Activated T-helper 17 cell treated with anti-CD3 and anti-CD28 coated beads, Interleukin-2, amount 50 U/mL, for 72 hours (primary cell): ENCODE results near the gene ARHGAP28. TPM values are rescaled to one million over a fixed set of nuclear protein-coding genes. Genes with fewer than 3 reads are reported as not detected.

Experiments
- ATAC-seq: fragments of 150-1000 bp; cut with Tn5 transposase; replicated peaks from 2 replicates; pipeline ENCODE4 v1.10.0; 2021; ENCODE audit warnings: mild to moderate bottlenecking, moderate library complexity
- H3K27ac Mint-ChIP-seq: one replicate; pipeline ENCODE4 v1.8.0; 2022; ENCODE audit warnings: mixed read lengths
- H3K27me3 Mint-ChIP-seq: one replicate; pipeline ENCODE4 v1.8.0; 2022; ENCODE audit warnings: mixed read lengths
- H3K36me3 Mint-ChIP-seq: one replicate; pipeline ENCODE4 v1.8.0; 2022; ENCODE audit warnings: low read depth, mild to moderate bottlenecking, mixed read lengths
- H3K4me1 Mint-ChIP-seq: one replicate; pipeline ENCODE4 v1.8.0; 2022; ENCODE audit warnings: mixed read lengths
- H3K4me3 Mint-ChIP-seq: one replicate; pipeline ENCODE4 v1.8.0; 2022; ENCODE audit warnings: mild to moderate bottlenecking, mixed read lengths
- H3K9me3 Mint-ChIP-seq: one replicate; pipeline ENCODE4 v1.8.0; 2022; ENCODE audit warnings: mixed read lengths
- total RNA-seq, 2 donors: library from RNA; stranded (reverse); gene quantifications; one replicate each; pipeline ENCODE4 v1.2.3, GENCODE V29; 2022

Gene ARHGAP28
- total RNA-seq, 2 donors from 2014 or later: not detected

GRCh38 chr18:6871566-6871965, 142.1 kb downstream of the ARHGAP28 start:
- Mint-ChIP-seq H3K9me3 (no peaks in the 10 kb centered on the region), H3K4me3 (no peak overlapping the region), H3K27me3 (peaks cover 4% of the 10 kb centered on the region), H3K4me1 (no peaks in the 10 kb centered on the region), H3K36me3 (no peaks in the 10 kb centered on the region), H3K27ac (no peak overlapping the region)
- ATAC-seq: no peak

- H3K27me3 Mint-ChIP-seq: peaks cover 4% of the 10 kb centered on the region
- ATAC-seq: no peak
- no peaks in the 10 kb centered on the region for H3K36me3 Mint-ChIP-seq
- H3K4me3 Mint-ChIP-seq: no peak overlapping the region
- no peak overlapping the region for H3K27ac Mint-ChIP-seq
- no peaks in the 10 kb centered on the region for H3K9me3 Mint-ChIP-seq
- no peaks in the 10 kb centered on the region for H3K4me1 Mint-ChIP-seq
Measured at GRCh38 chr18:6873040-6873751, 143.7 kb downstream of the ARHGAP28 start.

- H3K4me3 Mint-ChIP-seq: no peak overlapping the region
- H3K36me3 Mint-ChIP-seq: no peaks in the 10 kb centered on the region
- no peak overlapping the region for H3K27ac Mint-ChIP-seq
- no peak for ATAC-seq
- no peaks in the 10 kb centered on the region for H3K9me3 Mint-ChIP-seq
- H3K4me1 Mint-ChIP-seq: no peaks in the 10 kb centered on the region
- peaks cover 4% of the 10 kb centered on the region for H3K27me3 Mint-ChIP-seq
Measured at GRCh38 chr18:6874315-6874714, 144.8 kb downstream of the ARHGAP28 start.

- H3K27me3 Mint-ChIP-seq: peaks cover 4% of the 10 kb centered on the region
- H3K9me3 Mint-ChIP-seq: no peaks in the 10 kb centered on the region
Measured at GRCh38 chr18:6875749-6876148, 146.2 kb downstream of the ARHGAP28 start.

GRCh38 chr18:6876641-6877041, 147.1 kb downstream of the ARHGAP28 start:
- no peak overlapping the region for H3K27ac Mint-ChIP-seq
- no peaks in the 10 kb centered on the region for H3K9me3 Mint-ChIP-seq
- ATAC-seq: no peak
- peaks cover 4% of the 10 kb centered on the region for H3K27me3 Mint-ChIP-seq
- no peaks in the 10 kb centered on the region for H3K36me3 Mint-ChIP-seq
- no peak overlapping the region for H3K4me3 Mint-ChIP-seq
- H3K4me1 Mint-ChIP-seq: no peaks in the 10 kb centered on the region

More at GRCh38 chr18:6875749-6876148, 146.2 kb downstream of the ARHGAP28 start:
- no peak for ATAC-seq
- no peak overlapping the region for H3K27ac Mint-ChIP-seq
- no peaks in the 10 kb centered on the region for H3K36me3 Mint-ChIP-seq
- no peak overlapping the region for H3K4me3 Mint-ChIP-seq
- no peaks in the 10 kb centered on the region for H3K4me1 Mint-ChIP-seq

DNA sequence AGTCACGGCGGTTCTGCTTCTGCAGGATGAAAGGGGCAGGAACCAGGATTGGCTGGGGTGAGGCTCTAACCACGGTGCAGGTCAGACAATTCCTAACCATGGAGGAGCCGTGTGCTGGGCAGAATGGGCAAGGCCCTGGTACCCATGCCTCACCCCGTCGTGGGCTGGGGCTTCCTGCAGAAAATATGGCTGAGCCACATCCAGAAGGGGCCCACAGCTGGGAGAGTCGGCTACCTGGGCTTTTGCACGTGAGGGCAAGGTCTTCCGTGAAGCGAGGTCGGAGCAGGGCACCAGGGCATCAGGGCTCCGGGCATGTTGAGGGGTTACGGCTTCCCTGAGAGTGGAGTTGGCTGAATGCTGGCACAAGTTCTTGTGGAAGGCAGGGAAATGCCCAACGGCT, 147.8 kb downstream of the ARHGAP28 start:
- Mint-ChIP-seq H3K9me3 (no peaks in the 10 kb centered on the region), H3K27ac (no peak overlapping the region), H3K4me3 (no peak overlapping the region), H3K36me3 (no peaks in the 10 kb centered on the region), H3K27me3 (peaks cover 4% of the 10 kb centered on the region), H3K4me1 (no peaks in the 10 kb centered on the region)
- no peak for ATAC-seq

DNA sequence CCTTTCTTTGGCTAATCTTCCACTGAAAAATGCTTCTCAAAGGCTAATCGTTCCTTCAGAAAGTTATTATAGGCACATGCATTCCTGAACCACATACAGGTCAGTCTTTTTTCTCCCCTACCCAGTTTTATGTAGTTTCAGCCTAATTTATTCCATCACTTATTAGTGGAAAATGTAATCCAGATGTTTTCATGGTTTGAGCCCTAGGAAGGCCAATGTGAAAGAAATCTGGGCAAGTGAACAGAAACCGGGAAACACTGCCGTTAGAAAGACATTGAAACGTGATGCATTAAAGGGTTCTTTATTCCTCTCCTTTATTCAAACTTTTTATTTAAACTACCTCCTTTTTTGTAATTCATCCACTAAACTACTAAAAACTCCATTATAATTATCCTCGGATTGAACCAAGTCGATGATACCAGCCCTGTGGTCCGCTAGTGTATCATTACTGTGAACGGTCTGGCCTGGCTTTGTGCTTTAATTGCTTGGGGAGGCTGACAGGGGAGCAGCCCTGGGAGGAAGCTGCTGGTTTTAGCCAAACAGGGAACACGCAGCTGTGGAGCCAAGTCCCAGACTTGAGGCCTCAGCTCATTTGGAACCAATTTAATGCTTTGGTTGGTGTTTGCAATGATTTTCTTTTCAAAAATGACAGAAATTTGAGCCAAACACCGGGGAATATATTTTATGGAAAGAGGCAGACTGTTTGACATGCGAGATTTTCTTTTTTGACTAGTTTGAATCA, 149.2 kb downstream of the ARHGAP28 start:
- no peaks in the 10 kb centered on the region for H3K36me3 Mint-ChIP-seq
- no peaks in the 10 kb centered on the region for H3K4me1 Mint-ChIP-seq
- ATAC-seq: no peak
- no peak overlapping the region for H3K4me3 Mint-ChIP-seq
- H3K27me3 Mint-ChIP-seq: no peaks in the 10 kb centered on the region
- H3K9me3 Mint-ChIP-seq: no peaks in the 10 kb centered on the region
- no peak overlapping the region for H3K27ac Mint-ChIP-seq

DNA sequence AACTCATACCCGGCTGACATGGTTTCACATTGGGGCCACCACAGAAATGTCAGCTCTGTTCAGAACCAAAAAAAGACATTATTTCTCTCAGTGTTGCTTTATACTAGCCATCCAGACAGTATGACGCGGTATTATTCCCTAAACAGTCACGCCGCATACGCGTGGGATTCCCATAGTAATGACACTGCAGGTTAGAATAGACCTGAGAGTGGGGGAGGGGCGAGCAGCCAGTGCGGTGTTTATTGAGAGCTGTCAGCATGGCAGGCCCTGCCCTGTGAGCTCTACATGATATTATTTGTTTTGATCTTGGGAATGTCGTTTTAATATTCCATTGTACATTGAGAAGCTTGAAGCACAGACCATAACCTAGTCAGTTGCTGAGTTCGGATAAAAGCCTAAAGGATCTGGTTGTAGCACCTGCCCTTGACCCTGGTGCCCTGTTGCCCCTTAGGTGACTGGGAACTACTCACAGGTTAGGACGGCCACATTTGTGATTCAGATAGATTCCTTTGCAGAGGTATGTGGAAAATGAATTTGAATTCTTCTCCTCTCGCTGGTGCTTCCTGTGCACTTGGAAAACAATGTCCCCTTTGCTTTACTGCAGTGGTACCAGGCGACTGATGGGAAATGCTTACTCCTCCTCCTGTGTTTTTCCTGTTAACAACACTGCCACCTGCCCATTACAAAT, 150.1 kb downstream of the ARHGAP28 start:
- H3K4me1 Mint-ChIP-seq: no peaks in the 10 kb centered on the region
- no peak overlapping the region for H3K27ac Mint-ChIP-seq
- no peaks in the 10 kb centered on the region for H3K9me3 Mint-ChIP-seq
- no peaks in the 10 kb centered on the region for H3K27me3 Mint-ChIP-seq
- no peaks in the 10 kb centered on the region for H3K36me3 Mint-ChIP-seq
- ATAC-seq: no peak
- H3K4me3 Mint-ChIP-seq: no peak overlapping the region

DNA sequence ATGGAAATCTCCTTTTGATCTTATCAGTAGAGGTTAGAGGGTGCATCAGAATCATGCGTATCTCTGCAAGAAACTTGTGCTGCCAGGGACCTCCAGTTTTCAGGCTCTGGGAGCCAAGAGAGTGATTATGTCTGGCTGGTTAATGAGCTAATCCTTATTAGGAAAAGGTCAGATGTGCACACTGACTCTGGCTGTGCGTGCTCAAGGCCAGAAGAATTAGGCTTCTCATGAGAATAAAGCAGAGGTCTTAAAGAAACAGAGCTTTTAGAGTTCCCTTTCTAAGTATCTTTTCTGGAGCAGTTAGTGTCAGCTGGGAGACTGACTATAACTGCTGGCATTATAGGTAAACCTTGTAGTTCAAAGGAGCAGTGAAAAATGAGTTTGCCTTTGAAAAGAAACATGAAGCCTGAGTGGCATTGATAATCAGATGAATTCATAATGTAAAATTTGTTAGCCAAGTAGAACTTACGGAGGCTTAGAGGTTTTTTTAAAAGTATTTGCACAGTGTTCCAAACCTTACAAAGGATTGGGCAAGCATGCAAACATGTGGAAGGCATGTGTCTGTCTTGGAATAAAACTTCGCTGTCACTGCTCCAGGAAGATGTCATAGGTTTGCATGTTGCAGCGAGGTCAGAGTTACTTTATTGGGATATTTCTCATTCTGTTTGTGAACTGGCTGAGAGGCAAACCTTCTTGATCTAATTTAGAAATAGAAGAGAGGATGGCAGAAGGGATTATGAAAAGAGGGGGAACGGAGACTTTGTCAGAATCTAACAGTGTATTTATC, 151.7 kb downstream of the ARHGAP28 start:
- Mint-ChIP-seq H3K27ac (no peak overlapping the region), H3K36me3 (no peaks in the 10 kb centered on the region), H3K4me3 (no peak overlapping the region), H3K4me1 (no peaks in the 10 kb centered on the region), H3K9me3 (no peaks in the 10 kb centered on the region), H3K27me3 (no peaks in the 10 kb centered on the region)
- no peak for ATAC-seq

- ATAC-seq: no peak
- no peaks in the 10 kb centered on the region for H3K9me3 Mint-ChIP-seq
- H3K27me3 Mint-ChIP-seq: no peaks in the 10 kb centered on the region
- no peaks in the 10 kb centered on the region for H3K4me1 Mint-ChIP-seq
- no peak overlapping the region for H3K27ac Mint-ChIP-seq
- H3K36me3 Mint-ChIP-seq: no peaks in the 10 kb centered on the region
- H3K4me3 Mint-ChIP-seq: no peak overlapping the region
Measured at GRCh38 chr18:6882401-6882800, 152.9 kb downstream of the ARHGAP28 start.

- no peak for ATAC-seq
- no peaks in the 10 kb centered on the region for H3K4me1 Mint-ChIP-seq
- H3K36me3 Mint-ChIP-seq: no peaks in the 10 kb centered on the region
- no peak overlapping the region for H3K27ac Mint-ChIP-seq
- no peaks in the 10 kb centered on the region for H3K9me3 Mint-ChIP-seq
- no peak overlapping the region for H3K4me3 Mint-ChIP-seq
- H3K27me3 Mint-ChIP-seq: no peaks in the 10 kb centered on the region
Measured at GRCh38 chr18:6885006-6885481, 155.5 kb downstream of the ARHGAP28 start.

GRCh38 chr18:6885992-6886796, 156.7 kb downstream of the ARHGAP28 start:
- Mint-ChIP-seq H3K4me3 (no peak overlapping the region), H3K4me1 (no peaks in the 10 kb centered on the region), H3K27me3 (no peaks in the 10 kb centered on the region), H3K9me3 (no peaks in the 10 kb centered on the region), H3K27ac (no peak overlapping the region), H3K36me3 (no peaks in the 10 kb centered on the region)
- ATAC-seq: no peak

- Mint-ChIP-seq H3K27me3 (no peaks in the 10 kb centered on the region), H3K36me3 (no peaks in the 10 kb centered on the region), H3K4me1 (no peaks in the 10 kb centered on the region), H3K9me3 (no peaks in the 10 kb centered on the region), H3K4me3 (no peak overlapping the region), H3K27ac (no peak overlapping the region)
- no peak for ATAC-seq
Measured at GRCh38 chr18:6886797-6887330, 157.3 kb downstream of the ARHGAP28 start.
